ENCODE data around the gene GFOD1. TPM values are rescaled to one million over a fixed set of nuclear protein-coding genes. Genes with fewer than 3 reads are reported as not detected.

GFOD1 gene
- total RNA-seq, 2 experiments from 2014 or later: 22.6 to 35.0 TPM

DNA sequence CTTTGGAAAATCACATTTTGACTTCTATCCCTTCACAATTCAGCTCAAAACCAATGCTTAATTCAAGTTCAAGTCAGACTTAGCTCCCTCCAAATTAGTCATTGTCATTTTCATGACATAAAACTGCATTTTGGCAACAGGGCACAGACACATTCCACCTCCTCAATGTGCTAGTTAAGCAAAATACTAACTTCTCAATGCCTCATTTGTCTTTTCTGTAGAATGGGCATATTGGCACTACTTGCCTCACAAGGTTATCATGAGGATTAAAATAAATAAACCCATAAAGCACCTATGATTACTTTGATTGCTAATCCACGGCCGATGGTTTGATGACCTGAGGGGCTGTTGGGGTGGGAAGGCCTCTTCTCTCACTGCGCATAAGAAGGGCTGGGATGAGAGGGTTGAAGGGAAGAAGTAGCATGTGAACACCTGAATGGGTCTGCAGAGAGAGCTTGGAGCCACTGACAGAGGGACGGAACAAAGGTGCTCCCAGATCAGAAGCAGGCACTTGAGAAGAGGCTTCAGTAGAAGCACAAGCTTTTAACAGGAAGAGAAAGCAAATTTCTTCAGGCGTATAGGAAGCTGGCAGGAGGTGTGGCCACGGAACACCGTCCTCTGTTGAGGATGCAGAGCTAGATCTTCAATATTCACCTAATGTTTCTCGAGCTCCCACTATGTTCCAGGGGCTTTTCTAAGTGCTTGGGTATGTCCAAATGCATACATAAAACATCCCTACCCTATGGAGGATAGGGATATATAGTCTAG, 147.4 kb downstream of the GFOD1 start:
- no peak overlapping the region for H3K27ac ChIP-seq (ENCODE audit: low read depth, low read length, poor library complexity, severe bottlenecking)
- peak; percentile 50 for DNase-seq (ENCODE audit: low spot score)
- POLR2A ChIA-PET: interaction anchor here (0.5 to 2.1 kb wide), 12 partner anchors 9 to 729 kb away, joined by 3 to 12 read pairs (median 3); partner anchors contain the start of gene TBC1D7
- no peaks in the 10 kb centered on the region for H3K79me2 ChIP-seq (ENCODE audit: insufficient read depth, low read depth, low read length)
- no peaks in the 10 kb centered on the region; the same call in 1 of the 2 replicates for H3K36me3 ChIP-seq (ENCODE audit: insufficient read depth, low read length)
- BruUV-seq (replicated peaks): no TSS peak
- no peaks in the 10 kb centered on the region for H3K9me2 ChIP-seq (ENCODE audit: insufficient read depth, low read length)
- H3K4me2 ChIP-seq (ENCODE audit: low read length): peak overlapping the region; percentile 46; the same call in 1 of the 2 replicates
- intact Hi-C loops (cut with micrococcal nuclease; ENCODE audit: unreplicated experiment): loop anchor here (5.0 kb wide), 2 partner anchors 57 to 372 kb away; partner anchors contain the start of gene RANBP9
- TF ChIP-seq, protein P1, sequence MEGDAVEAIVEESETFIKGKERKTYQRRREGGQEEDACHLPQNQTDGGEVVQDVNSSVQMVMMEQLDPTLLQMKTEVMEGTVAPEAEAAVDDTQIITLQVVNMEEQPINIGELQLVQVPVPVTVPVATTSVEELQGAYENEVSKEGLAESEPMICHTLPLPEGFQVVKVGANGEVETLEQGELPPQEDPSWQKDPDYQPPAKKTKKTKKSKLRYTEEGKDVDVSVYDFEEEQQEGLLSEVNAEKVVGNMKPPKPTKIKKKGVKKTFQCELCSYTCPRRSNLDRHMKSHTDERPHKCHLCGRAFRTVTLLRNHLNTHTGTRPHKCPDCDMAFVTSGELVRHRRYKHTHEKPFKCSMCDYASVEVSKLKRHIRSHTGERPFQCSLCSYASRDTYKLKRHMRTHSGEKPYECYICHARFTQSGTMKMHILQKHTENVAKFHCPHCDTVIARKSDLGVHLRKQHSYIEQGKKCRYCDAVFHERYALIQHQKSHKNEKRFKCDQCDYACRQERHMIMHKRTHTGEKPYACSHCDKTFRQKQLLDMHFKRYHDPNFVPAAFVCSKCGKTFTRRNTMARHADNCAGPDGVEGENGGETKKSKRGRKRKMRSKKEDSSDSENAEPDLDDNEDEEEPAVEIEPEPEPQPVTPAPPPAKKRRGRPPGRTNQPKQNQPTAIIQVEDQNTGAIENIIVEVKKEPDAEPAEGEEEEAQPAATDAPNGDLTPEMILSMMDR (conservative IDR thresholded peaks at IDR 0.05; ENCODE audit: low read length): no peak
- TF ChIP-seq EZH2phosphoT487 (IDR thresholded peaks at IDR 0.05; ENCODE audit: borderline replicate concordance, low read depth, low read length): no peak
- CTCF ChIA-PET (ENCODE audit: unreplicated experiment): no interaction called here
- H3K4me3 ChIP-seq (ENCODE audit: low read depth, low read length, poor library complexity, severe bottlenecking): no peak overlapping the region
- H4K20me1 ChIP-seq (ENCODE audit: insufficient read depth, low read length): no peaks in the 10 kb centered on the region
- peaks cover 20% of the 10 kb centered on the region for H3K4me1 ChIP-seq (ENCODE audit: insufficient read depth, low read length, poor library complexity, severe bottlenecking)
- H3K9me3 ChIP-seq (ENCODE audit: low read length): no peaks in the 10 kb centered on the region
- peak overlapping the region; percentile 65 for H2AFZ ChIP-seq (ENCODE audit: low read length)

DNA sequence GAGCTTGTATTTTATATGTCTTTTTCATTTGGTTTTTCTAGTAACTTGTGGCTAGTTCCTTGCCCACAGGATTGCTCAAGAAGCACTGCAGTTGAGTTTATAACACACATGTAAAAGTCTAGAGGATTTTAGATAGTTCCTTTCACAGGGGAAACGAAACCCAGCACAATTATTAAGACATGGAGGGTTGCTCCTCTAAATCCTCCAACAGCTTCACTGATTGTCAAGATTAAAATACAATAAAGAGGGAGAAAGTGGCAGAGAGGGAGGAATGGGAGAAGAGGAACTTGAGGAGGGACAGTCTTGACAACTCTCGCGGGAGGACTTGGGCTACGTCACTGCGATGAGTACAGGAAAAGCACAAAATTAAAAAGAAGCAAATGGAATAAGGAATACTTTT, 149.4 kb downstream of the GFOD1 start:
- POLR2A ChIA-PET: interaction anchor here (0.7 to 1.9 kb wide), 9 partner anchors 8 to 279 kb away, joined by 3 to 7 read pairs (median 4); no protein-coding TSS in a partner anchor
- no peak for TF ChIP-seq EZH2phosphoT487 (IDR thresholded peaks at IDR 0.05; ENCODE audit: borderline replicate concordance, low read depth, low read length)
- TF ChIP-seq, protein P1 (conservative IDR thresholded peaks at IDR 0.05; ENCODE audit: low read length): no peak
- H3K9me2 ChIP-seq (ENCODE audit: insufficient read depth, low read length): no peaks in the 10 kb centered on the region
- no peaks in the 10 kb centered on the region for H3K9me3 ChIP-seq (ENCODE audit: low read length)
- intact Hi-C loops (cut with micrococcal nuclease; ENCODE audit: unreplicated experiment): loop anchor here (5.0 kb wide), 2 partner anchors 59 to 374 kb away; partner anchors contain the start of gene RANBP9
- H2AFZ ChIP-seq (ENCODE audit: low read length): peak overlapping the region; percentile 2; the same call in 1 of the 2 replicates
- no peak overlapping the region for H3K27ac ChIP-seq (ENCODE audit: low read depth, low read length, poor library complexity, severe bottlenecking)
- no TSS peak for BruUV-seq (replicated peaks)
- DNase-seq (ENCODE audit: low spot score): no peak
- H3K4me1 ChIP-seq (ENCODE audit: insufficient read depth, low read length, poor library complexity, severe bottlenecking): peaks cover 20% of the 10 kb centered on the region
- no peaks in the 10 kb centered on the region for H4K20me1 ChIP-seq (ENCODE audit: insufficient read depth, low read length)
- no peaks in the 10 kb centered on the region for H3K79me2 ChIP-seq (ENCODE audit: insufficient read depth, low read depth, low read length)
- no peak overlapping the region for H3K4me2 ChIP-seq (ENCODE audit: low read length)
- H3K4me3 ChIP-seq (ENCODE audit: low read depth, low read length, poor library complexity, severe bottlenecking): no peak overlapping the region
- no peaks in the 10 kb centered on the region; the same call in 1 of the 2 replicates for H3K36me3 ChIP-seq (ENCODE audit: insufficient read depth, low read length)
- CTCF ChIA-PET (ENCODE audit: unreplicated experiment): interaction anchor here (1.4 kb wide), 1 partner anchor 201 kb away, joined by 5 read pairs; no protein-coding TSS in a partner anchor

All from OCI-LY7 (cell line).